ENCODE measurements around the gene ZIC4.

GRCh38 chr3:147421184-147421912 is 15.0 kb upstream of the ZIC4 start:
- TF ChIP-seq REST (IDR thresholded peaks at IDR 0.05; ENCODE audit: low read depth) = no peak
- TF ChIP-seq EP300 (IDR thresholded peaks at IDR 0.05; ENCODE audit: borderline replicate concordance) = no peak
- TF ChIP-seq TCF12 (IDR thresholded peaks at IDR 0.05; ENCODE audit: low read depth) = no peak
- TF ChIP-seq NFIC (IDR thresholded peaks at IDR 0.05) = no peak
- TF ChIP-seq YY1 (IDR thresholded peaks at IDR 0.05; ENCODE audit: low read depth) = no peak
- no peak for TF ChIP-seq RAD21 (IDR thresholded peaks at IDR 0.05; ENCODE audit: low read depth)
- TF ChIP-seq USF1 (IDR thresholded peaks at IDR 0.05) = no peak
- TF ChIP-seq CEBPB (IDR thresholded peaks at IDR 0.05) = no peak
- no peak for TF ChIP-seq FOXM1 (IDR thresholded peaks at IDR 0.05; ENCODE audit: borderline replicate concordance, low read depth)
